ENCODE data around the gene PKP4.

DNA sequence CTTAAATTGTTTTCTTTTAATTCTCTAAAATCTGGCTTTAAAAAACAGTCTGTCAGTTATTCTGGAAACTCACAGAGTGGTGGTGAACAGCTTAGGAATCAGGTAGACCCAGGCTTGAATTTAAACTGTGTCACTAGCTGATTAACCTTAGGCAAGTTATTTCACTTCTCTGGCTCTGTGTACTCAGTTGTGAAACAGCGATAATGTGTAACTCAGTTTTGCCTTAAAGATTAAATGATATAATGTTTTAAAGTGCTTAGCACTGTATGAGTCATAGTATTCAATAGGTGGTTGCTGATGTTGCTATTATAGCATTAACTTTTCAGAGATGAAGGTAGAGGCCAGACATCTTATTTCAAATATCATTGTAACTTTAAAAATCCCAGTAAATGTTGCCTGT, 40.7 kb downstream of the PKP4 start:
- TF ChIP-seq POLR2A (IDR thresholded peaks at IDR 0.05) (no peak), CTCF (IDR thresholded peaks at IDR 0.05) (no peak)
